ENCODE data around the gene PICK1.

DNA sequence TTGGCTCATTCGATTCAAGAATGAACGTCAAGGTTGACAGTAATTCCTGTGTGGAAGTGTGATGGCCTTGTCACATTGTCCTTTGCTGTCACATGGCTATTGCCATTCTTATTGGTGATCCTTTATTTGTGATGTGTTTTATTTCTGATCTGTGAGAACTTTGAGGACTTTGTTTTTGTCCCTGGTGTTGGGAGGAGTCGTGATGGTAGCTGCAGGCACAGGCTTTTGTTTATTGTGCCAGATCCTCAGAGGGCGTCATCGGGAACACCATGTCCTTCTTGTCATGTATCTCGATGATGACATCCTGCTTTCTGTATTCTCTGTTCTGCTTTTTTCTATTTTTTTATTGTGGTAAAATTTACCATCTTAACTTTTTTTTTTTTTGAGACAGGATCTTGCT lies 5.6 kb downstream of the PICK1 start:
- TF ChIP-seq, protein P1, sequence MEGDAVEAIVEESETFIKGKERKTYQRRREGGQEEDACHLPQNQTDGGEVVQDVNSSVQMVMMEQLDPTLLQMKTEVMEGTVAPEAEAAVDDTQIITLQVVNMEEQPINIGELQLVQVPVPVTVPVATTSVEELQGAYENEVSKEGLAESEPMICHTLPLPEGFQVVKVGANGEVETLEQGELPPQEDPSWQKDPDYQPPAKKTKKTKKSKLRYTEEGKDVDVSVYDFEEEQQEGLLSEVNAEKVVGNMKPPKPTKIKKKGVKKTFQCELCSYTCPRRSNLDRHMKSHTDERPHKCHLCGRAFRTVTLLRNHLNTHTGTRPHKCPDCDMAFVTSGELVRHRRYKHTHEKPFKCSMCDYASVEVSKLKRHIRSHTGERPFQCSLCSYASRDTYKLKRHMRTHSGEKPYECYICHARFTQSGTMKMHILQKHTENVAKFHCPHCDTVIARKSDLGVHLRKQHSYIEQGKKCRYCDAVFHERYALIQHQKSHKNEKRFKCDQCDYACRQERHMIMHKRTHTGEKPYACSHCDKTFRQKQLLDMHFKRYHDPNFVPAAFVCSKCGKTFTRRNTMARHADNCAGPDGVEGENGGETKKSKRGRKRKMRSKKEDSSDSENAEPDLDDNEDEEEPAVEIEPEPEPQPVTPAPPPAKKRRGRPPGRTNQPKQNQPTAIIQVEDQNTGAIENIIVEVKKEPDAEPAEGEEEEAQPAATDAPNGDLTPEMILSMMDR (IDR thresholded peaks at IDR 0.05): no peak
- TF ChIP-seq POLR2A (IDR thresholded peaks at IDR 0.05) (no peak), EP300 (IDR thresholded peaks at IDR 0.05) (no peak)

Data from ovary (tissue), 3 donors.